Spleen (tissue), 7 donors: Measurements from ENCODE around the gene LDLRAD2.

Source experiments
- CTCF ChIP-seq, 11 experiments: fragments of 200-600 bp in 7 of 11; fragments of 450-650 bp in 4 of 11; sonication (generic) in 4 of 11; IDR thresholded peaks in 8 of 11; conservative IDR thresholded peaks in 3 of 11; 1 replicate in 7 of 11; 2 replicates in 4 of 11; pipeline versions ENCODE4 v1.4.0 to v1.8.0; 2016 to 2021; ENCODE audit warnings: antibody characterized with exemption in 11 of 11, inconsistent platforms in 4 of 11, mild to moderate bottlenecking in 1 of 11
- POLR2A ChIP-seq, 3 donors: fragments of 450-650 bp; IDR thresholded peaks; one replicate each; pipeline ENCODE4 v1.5.1; 2017; ENCODE audit warnings: antibody characterized with exemption in 3 of 3, mild to moderate bottlenecking in 1 of 3
- donor health status: DM: no; HTN: no; CAD: no; lungs with moderate emphysema.
- donor health status: DM: no; HTN: no; CAD: no.
- donor health status: DM: no; HTN: no; CAD: no.

- TF ChIP-seq CTCF (IDR thresholded peaks at IDR 0.05 in 8 of 11, conservative IDR thresholded peaks at IDR 0.05 in 3 of 11) (no peak), POLR2A (IDR thresholded peaks at IDR 0.05) (no peak)
These were observed 54.6 kb downstream of the LDLRAD2 start for GRCh38 chr1:21866707-21867043.
